Activated CD4-positive, alpha-beta memory T cell treated with anti-CD3 and anti-CD28 coated beads for 36 hours (primary cell): Measurements from ENCODE around the gene CD99L2. TPM values are rescaled to one million over a fixed set of nuclear protein-coding genes. Genes with fewer than 3 reads are reported as not detected.

Source experiments
- CTCF ChIA-PET: fragments of 350-600 bp; sonication (Branson Sonifier 250); formaldehyde crosslinking; loops from one replicate; lab custom pipeline; 2021; ENCODE audit warnings: antibody characterized with exemption, inconsistent platforms; lab: Charles Lee
- POLR2A ChIA-PET: fragments of 350-600 bp; sonication (Branson Sonifier 250); formaldehyde crosslinking; loops from one replicate; lab custom pipeline; 2021; ENCODE audit warnings: antibody characterized with exemption; lab: Charles Lee
- DNase-seq: peaks from one replicate; pipeline ENCODE4 v3.0.0-alpha.2; 2020
- H3K27ac Mint-ChIP-seq: one replicate; pipeline ENCODE4 v1.8.0; 2021; ENCODE audit warnings: mixed read lengths
- H3K27me3 Mint-ChIP-seq: one replicate; pipeline ENCODE4 v1.8.0; 2021; ENCODE audit warnings: mixed read lengths
- H3K36me3 Mint-ChIP-seq: one replicate; pipeline ENCODE4 v1.8.0; 2021; ENCODE audit warnings: mixed read lengths
- H3K4me1 Mint-ChIP-seq: one replicate; pipeline ENCODE4 v1.8.0; 2021; ENCODE audit warnings: low read depth, mixed read lengths
- H3K4me3 Mint-ChIP-seq: one replicate; pipeline ENCODE4 v1.8.0; 2021; ENCODE audit warnings: mild to moderate bottlenecking, mixed read lengths
- H3K9me3 Mint-ChIP-seq: one replicate; pipeline ENCODE4 v1.8.0; 2021; ENCODE audit warnings: mixed read lengths
- intact Hi-C: fragments of 100-400 bp; cut with micrococcal nuclease; formaldehyde crosslinking; loops from one replicate; pipeline ENCODE4 v1.15.1; 2023
- total RNA-seq, 2 experiments: library from RNA; stranded (reverse); gene quantifications; one replicate each; pipeline ENCODE4 v1.2.3, GENCODE V29; 2021

The CD99L2 gene, protein sequence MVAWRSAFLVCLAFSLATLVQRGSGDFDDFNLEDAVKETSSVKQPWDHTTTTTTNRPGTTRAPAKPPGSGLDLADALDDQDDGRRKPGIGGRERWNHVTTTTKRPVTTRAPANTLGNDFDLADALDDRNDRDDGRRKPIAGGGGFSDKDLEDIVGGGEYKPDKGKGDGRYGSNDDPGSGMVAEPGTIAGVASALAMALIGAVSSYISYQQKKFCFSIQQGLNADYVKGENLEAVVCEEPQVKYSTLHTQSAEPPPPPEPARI
- 10 to 100 TPM; 14.9 to 15.7 TPM for total RNA-seq

DNA sequence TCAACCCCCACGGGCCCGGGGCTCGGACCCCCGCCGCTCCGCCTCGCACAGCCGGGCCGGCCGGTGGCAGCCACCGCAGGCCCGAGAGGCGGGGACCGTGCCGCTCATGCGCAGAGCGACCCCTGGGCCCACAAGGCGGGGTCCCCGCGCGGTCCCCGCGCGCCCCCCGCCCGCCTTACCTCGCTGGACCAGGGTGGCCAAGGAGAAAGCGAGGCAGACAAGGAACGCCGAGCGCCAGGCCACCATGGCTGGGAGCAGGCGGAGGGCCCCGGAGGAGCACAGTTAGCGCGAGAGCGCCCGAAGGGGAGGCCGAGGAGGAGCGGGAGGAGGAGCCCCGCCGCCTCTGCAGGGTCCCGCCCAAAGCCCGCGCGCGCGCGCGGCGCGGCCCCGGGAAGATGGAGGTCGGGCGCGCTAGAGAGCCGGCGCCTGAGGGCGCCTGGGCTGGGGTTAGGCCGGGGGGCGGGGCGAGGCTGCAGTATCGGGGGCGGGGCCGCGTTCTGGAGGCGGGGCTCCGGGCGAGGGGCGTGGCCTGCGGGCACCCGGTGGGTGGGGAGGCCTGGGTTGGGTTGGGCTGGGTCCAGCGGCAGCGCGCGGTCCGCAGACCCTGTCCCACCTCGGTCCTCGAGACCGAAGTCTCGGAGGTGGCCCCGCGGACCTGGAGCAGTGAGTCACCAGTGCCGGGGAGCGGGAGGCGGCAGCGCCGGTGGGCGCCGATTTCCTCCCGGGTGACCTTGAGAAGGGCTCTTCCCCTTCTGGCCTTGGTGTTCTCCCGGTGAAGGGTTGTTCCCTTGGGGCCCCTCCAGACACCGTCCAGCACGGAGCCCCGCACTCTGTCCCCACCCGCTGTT is at the start of gene CD99L2:
Gene CD99L2 (minus strand): TSS at position 326 of the 848 bp plus-strand sequence. CDS start 80 bp downstream, at position 246.
- Mint-ChIP-seq H3K9me3 (no peaks in the 10 kb centered on the region), H3K4me1 (peaks cover 13% of the 10 kb centered on the region), H3K27ac (peak within 1 kb of the TSS; percentile 49), H3K4me3 (peak within 1 kb of the TSS; percentile 77), H3K27me3 (no peaks in the 10 kb centered on the region), H3K36me3 (no peaks in the 10 kb centered on the region)
- ChIA-PET CTCF (interaction anchor here (1.0 kb wide), 1 partner anchor 185 kb away, joined by 3 read pairs; no protein-coding TSS in a partner anchor), POLR2A (no interaction called here)
- peak; percentile 93 for DNase-seq
- intact Hi-C loops, result loop anchor here (1.0 to 10.0 kb wide), 4 partner anchors 18 to 499 kb away; partner anchors contain the start of genes HMGB3 and VMA21

DNA sequence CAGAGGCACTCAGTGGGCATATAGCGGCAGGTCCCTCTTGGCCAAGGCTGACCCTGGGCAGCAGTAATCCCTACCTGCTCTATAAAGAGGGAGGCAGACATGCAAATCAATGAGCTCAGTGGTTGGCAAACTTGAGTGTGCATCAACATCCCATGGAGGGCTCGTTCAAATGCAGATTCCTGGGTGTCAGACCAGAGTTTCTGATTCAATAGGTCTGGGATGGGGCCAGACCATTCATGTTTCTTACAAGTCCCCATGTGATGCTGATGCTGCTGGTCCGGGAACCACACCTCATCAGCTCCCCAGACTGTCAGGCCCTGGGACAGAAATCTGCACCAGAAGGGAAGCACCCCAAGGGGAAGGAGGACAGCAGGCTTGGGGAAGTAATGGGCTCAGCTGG is 45.8 kb upstream of the CD99L2 start:
- intact Hi-C loops, result no loop called here
- no peak for DNase-seq
- Mint-ChIP-seq H3K4me3 (no peak overlapping the region), H3K4me1 (no peaks in the 10 kb centered on the region), H3K27ac (no peak overlapping the region), H3K9me3 (no peaks in the 10 kb centered on the region), H3K36me3 (no peaks in the 10 kb centered on the region), H3K27me3 (peaks cover 2% of the 10 kb centered on the region)
- ChIA-PET CTCF (no interaction called here), POLR2A (no interaction called here)

DNA sequence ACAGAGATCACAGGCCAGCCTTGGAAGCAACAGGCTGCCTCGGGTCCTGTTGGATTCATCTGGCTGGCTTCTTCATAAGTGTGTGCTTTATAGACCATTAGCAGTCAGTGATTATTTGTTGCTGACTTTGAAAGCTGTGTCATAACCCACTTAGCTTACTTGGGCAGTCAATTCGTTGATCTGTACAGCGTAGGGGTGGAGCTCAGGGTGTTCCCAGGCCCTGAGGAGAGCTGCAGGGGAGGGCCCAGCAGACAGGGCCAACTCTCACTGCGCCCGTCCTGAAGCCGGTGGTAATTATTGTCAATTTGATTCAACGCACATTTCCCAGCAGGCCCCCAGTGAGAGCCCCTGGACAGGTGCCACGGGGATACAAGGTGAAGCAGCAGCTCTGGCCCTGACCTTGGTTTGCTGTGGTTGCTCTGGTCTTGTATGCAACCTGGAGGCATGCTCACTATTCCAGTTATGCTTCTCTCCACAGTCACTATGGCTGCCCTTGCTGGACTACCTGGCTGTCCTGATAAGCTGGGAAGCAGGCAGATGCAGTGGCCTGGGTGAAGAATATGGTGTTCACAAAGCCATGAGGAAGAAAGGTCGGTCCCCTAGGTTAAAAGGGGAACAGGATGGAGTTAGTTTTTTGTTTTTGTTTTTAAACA is 44.6 kb upstream of the CD99L2 start:
- Mint-ChIP-seq H3K27ac (no peak overlapping the region), H3K4me3 (no peak overlapping the region), H3K4me1 (no peaks in the 10 kb centered on the region), H3K9me3 (no peaks in the 10 kb centered on the region), H3K36me3 (no peaks in the 10 kb centered on the region), H3K27me3 (peaks cover 2% of the 10 kb centered on the region)
- ChIA-PET POLR2A (no interaction called here), CTCF (no interaction called here)
- intact Hi-C loops, result no loop called here
- no peak for DNase-seq

DNA sequence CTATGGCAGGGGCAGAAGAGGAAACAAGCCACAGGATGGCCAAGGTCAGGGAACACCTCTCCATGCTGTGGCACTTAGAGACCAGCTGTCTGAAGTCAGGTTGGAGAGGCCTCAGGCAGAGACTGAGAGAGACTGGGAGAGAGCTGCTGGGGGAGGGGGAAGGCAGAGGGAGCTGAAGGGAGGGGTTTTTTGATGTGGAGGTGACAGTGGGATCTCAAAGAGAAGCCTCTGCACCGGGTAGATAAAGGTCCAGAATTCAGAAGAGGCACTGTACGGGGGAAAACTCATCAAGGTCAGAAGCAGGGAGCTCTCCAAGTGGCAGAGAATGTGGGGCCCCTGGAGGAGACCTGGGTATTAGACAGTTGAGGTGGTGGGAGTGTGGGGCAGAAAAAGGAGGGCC is 43.1 kb upstream of the CD99L2 start:
- H3K27ac Mint-ChIP-seq, result no peak overlapping the region
- no peaks in the 10 kb centered on the region for H3K27me3 Mint-ChIP-seq
- no peaks in the 10 kb centered on the region for H3K4me1 Mint-ChIP-seq
- ChIA-PET POLR2A (no interaction called here), CTCF (no interaction called here)
- no peak overlapping the region for H3K4me3 Mint-ChIP-seq
- no peaks in the 10 kb centered on the region for H3K9me3 Mint-ChIP-seq
- no peak for DNase-seq
- no peaks in the 10 kb centered on the region for H3K36me3 Mint-ChIP-seq
- intact Hi-C loops, result no loop called here

DNA sequence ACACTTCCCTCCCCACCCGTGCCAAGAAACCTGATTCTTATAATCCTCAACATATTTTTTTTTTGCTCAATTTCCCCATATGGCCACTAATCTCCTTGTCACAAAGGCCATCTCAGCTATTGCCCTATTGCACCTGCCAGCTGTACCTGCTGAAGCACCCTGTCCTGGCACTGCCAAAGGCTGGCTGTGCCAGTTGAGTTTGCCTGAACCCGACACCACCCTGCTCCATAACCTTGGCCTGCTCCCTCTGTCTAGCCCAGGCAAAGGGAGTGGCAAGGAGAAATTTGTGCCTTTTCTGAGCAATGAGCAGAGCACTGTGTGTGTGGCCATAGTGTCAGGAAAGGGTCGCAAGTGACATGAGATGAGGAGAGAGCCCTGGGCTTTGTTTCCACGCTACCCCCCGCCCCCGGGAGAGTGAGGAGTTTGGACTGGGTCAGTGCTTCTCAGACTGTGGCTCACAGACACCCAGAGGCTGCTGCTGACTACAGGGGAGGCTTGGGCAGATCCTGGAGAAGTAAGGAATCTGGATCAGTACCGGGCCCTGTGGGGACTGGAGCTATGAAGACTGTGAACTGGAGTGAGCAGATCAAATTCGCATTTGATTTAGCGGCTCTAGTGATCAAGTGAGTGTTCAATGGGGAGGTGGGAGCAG is 42.5 kb upstream of the CD99L2 start:
- Mint-ChIP-seq H3K4me1 (no peaks in the 10 kb centered on the region), H3K27ac (no peak overlapping the region), H3K4me3 (no peak overlapping the region), H3K9me3 (no peaks in the 10 kb centered on the region), H3K27me3 (no peaks in the 10 kb centered on the region), H3K36me3 (no peaks in the 10 kb centered on the region)
- ChIA-PET POLR2A (no interaction called here), CTCF (no interaction called here)
- no peak for DNase-seq
- intact Hi-C loops, result no loop called here

DNA sequence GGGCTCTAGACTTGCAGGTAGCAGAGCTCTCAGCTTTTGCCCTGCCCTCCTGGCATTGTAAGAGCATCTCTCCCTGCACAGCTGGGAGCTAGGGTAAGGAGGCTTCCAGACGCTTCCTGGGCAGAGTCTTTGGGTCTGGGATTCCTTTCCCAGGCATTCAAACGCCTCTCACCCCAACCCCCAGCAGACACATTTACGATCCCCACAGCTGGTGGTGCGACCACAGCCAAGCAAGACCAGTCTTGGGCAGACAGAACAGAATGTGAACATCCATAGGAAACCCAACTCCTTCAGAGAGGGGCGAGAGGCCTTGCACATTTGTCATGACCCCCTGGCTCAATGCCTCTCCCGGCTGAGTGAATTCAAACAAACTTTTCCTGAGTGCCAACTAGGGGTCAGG is 38.1 kb upstream of the CD99L2 start:
- no peak overlapping the region for H3K4me3 Mint-ChIP-seq
- H3K27ac Mint-ChIP-seq, result no peak overlapping the region
- no peaks in the 10 kb centered on the region for H3K9me3 Mint-ChIP-seq
- CTCF ChIA-PET, result no interaction called here
- no peaks in the 10 kb centered on the region for H3K27me3 Mint-ChIP-seq
- H3K4me1 Mint-ChIP-seq, result no peaks in the 10 kb centered on the region
- POLR2A ChIA-PET, result no interaction called here
- no peaks in the 10 kb centered on the region for H3K36me3 Mint-ChIP-seq
- no peak for DNase-seq
- intact Hi-C loops, result no loop called here

DNA sequence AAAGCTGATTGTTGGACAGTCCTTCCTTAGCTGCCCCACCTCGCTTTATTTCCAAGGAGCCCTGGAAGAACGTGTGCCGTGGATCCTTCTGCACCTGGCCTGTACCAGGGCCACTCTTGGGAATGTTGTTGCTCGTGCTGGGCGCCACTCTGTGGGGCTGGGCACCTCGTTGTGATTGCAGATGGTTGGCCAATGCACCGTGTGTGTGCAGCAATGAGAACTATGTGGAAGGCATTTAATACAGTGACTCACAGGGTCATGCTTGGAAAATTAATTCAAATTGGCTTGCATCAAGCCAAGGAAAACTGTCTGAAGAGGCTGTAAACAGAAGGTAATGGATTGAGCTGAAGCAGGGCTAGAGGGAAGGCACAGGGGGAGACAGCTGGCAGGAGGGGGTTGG is 37.0 kb upstream of the CD99L2 start:
- CTCF ChIA-PET, result no interaction called here
- H3K4me3 Mint-ChIP-seq, result no peak overlapping the region
- H3K27ac Mint-ChIP-seq, result no peak overlapping the region
- POLR2A ChIA-PET, result no interaction called here
- H3K9me3 Mint-ChIP-seq, result no peaks in the 10 kb centered on the region
- H3K4me1 Mint-ChIP-seq, result no peaks in the 10 kb centered on the region
- no peaks in the 10 kb centered on the region for H3K36me3 Mint-ChIP-seq
- DNase-seq, result no peak
- intact Hi-C loops, result no loop called here
- no peaks in the 10 kb centered on the region for H3K27me3 Mint-ChIP-seq

DNA sequence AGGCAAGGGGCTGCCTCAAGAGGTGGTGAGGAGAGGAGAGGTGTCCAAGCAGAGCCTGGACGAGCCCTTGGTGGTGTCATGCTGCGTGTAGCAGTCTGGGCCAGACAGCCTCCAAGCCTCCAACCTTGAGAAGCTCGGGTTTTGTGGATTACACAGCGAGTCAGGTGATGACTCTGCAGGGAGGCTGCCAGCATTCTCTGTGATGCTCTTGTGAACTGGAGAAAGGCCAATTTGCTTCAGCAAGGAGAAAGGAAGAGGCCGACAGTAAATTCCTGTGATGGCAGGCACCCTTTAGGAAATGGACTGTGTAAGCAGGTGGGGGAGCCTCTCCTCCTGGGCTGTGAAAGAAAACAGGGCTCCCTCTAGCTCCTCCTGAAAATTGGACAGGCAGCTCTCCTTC is 36.0 kb upstream of the CD99L2 start:
- Mint-ChIP-seq H3K9me3 (no peaks in the 10 kb centered on the region), H3K27me3 (no peaks in the 10 kb centered on the region), H3K4me3 (no peak overlapping the region), H3K27ac (no peak overlapping the region), H3K36me3 (no peaks in the 10 kb centered on the region), H3K4me1 (no peaks in the 10 kb centered on the region)
- ChIA-PET CTCF (no interaction called here), POLR2A (no interaction called here)
- no peak for DNase-seq
- intact Hi-C loops, result no loop called here

DNA sequence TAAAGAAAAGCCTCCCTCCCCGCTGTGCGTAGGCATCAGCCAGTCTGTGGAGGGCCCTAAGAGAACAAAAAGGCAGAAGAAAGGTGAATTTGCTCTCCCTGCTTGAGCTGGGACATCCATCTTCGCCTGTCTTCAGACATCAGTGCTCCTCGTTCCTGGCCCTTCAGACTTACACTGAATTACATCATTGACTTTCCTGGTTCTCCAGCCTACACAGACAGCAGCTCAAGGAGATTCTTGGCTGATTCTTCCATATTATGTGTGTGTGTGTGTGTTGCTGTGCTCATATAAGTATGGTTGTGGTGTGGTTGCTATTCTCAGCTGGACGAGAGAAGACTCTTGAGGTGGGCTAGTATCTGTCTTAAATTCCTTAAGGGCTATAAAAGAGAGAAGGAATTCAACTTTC is 35.5 kb upstream of the CD99L2 start:
- Mint-ChIP-seq H3K9me3 (no peaks in the 10 kb centered on the region), H3K27me3 (no peaks in the 10 kb centered on the region), H3K4me3 (no peak overlapping the region), H3K36me3 (no peaks in the 10 kb centered on the region), H3K4me1 (no peaks in the 10 kb centered on the region), H3K27ac (no peak overlapping the region)
- intact Hi-C loops, result no loop called here
- ChIA-PET CTCF (no interaction called here), POLR2A (no interaction called here)
- no peak for DNase-seq

DNA sequence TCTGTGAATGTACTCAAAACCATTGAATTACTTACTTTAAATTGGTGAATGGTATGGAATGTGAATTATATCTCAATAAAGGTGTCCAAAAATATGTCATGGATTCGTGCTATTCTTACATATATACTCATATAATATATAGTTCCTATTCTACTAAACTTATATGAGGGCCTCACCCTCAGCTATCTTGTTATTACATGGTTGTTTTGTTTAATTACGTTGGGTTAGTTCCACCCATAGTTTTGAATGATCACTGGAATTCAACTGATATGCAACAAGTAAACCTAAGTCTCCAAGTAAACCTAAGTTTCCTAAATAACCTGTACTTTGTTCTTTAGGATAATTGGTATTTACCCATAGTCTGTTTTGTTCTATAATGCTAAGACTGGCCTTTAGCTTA is 30.6 kb upstream of the CD99L2 start:
- Mint-ChIP-seq H3K4me3 (no peak overlapping the region), H3K27ac (no peak overlapping the region), H3K9me3 (no peaks in the 10 kb centered on the region), H3K36me3 (no peaks in the 10 kb centered on the region), H3K27me3 (no peaks in the 10 kb centered on the region), H3K4me1 (no peaks in the 10 kb centered on the region)
- ChIA-PET CTCF (no interaction called here), POLR2A (no interaction called here)
- DNase-seq, result no peak
- intact Hi-C loops, result no loop called here

DNA sequence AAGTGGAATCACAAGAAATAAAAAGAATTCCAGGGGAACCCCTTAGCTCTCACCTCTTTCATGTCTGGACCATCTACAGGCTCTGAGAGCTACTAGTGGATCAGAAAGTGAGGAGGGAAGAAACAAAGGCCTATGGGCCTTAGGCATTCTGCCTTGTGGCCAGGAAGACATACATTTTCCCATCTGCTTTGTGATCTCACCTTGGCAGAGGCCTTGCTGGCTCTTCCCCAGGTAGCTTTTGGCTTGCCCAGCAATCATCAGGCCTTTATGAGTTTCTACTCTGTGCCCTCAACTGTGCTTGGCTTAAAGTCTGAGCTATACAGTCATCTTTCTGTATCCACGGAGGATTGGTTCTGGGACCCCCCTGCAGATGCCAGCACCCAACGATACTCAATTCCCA is 28.3 kb upstream of the CD99L2 start:
- Mint-ChIP-seq H3K36me3 (no peaks in the 10 kb centered on the region), H3K4me3 (no peak overlapping the region), H3K9me3 (no peaks in the 10 kb centered on the region), H3K27me3 (no peaks in the 10 kb centered on the region), H3K4me1 (no peaks in the 10 kb centered on the region), H3K27ac (no peak overlapping the region)
- intact Hi-C loops, result no loop called here
- ChIA-PET POLR2A (no interaction called here), CTCF (no interaction called here)
- DNase-seq, result no peak

DNA sequence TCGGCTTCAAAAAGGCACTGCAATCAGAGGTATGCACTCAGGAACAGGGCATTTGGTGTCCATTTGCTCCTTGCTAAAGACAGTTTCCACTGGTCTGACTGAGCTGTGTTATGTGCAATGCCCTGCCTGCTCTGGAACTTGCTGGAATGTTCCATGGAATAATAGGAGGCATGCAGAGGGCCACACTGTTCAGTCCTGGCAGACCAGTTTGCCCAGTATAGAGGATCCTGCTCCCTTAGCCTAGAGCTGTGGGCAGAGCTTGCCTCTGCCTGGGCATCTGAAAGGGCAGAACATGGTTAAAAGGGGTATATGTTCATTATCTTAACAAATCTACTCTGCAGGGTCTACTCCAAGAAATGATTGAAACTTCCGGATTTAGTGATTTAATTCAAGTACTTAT is 27.8 kb upstream of the CD99L2 start:
- H3K27me3 Mint-ChIP-seq, result no peaks in the 10 kb centered on the region
- no peaks in the 10 kb centered on the region for H3K4me1 Mint-ChIP-seq
- no peak for DNase-seq
- CTCF ChIA-PET, result no interaction called here
- intact Hi-C loops, result no loop called here
- POLR2A ChIA-PET, result no interaction called here
- no peak overlapping the region for H3K4me3 Mint-ChIP-seq
- no peaks in the 10 kb centered on the region for H3K9me3 Mint-ChIP-seq
- H3K27ac Mint-ChIP-seq, result no peak overlapping the region
- H3K36me3 Mint-ChIP-seq, result no peaks in the 10 kb centered on the region
